ENCODE measurements around the gene APOBR. TPM values are rescaled to one million over a fixed set of nuclear protein-coding genes. Genes with fewer than 3 reads are reported as not detected.

The APOBR gene
- total and polyA plus RNA-seq, 2 of the 13 experiments (the other 11 are each of a cell fraction or from before 2014, with no cell fraction given) = 0.03 TPM; not detected in 1

GRCh38 chr16:28531777-28532744 is 37.6 kb downstream of the APOBR start (continued):
- TF ChIP-seq DZIP1 (CRISPR knock-in tag; IDR thresholded peaks at IDR 0.05) (no peak), HOXA7 (CRISPR knock-in tag; IDR thresholded peaks at IDR 0.05) (no peak), NCOR1 (IDR thresholded peaks at IDR 0.05; ENCODE audit: borderline replicate concordance, low read length) (peak; percentile 23; the same call in 1 of the 2 replicates), GRHL1 (CRISPR knock-in tag; conservative IDR thresholded peaks at IDR 0.05) (no peak), ZBTB7A (CRISPR knock-in tag; IDR thresholded peaks at IDR 0.05) (no peak), SMC3 (IDR thresholded peaks at IDR 0.05; ENCODE audit: low read length) (no peak), ATF1 (CRISPR knock-in tag; IDR thresholded peaks at IDR 0.05) (no peak), SMAD9 (CRISPR knock-in tag; IDR thresholded peaks at IDR 0.05) (no peak), SNRNP70 (IDR thresholded peaks at IDR 0.05; ENCODE audit: low read depth, low read length) (no peak), MLX (CRISPR knock-in tag; IDR thresholded peaks at IDR 0.05) (no peak), ZBTB46 (CRISPR knock-in tag; IDR thresholded peaks at IDR 0.05; ENCODE audit: borderline replicate concordance) (no peak), ZNF572 (CRISPR knock-in tag; IDR thresholded peaks at IDR 0.05) (no peak), ZNF639 (CRISPR knock-in tag; conservative IDR thresholded peaks at IDR 0.05) (no peak), NFKB2 (CRISPR knock-in tag; IDR thresholded peaks at IDR 0.05; ENCODE audit: borderline replicate concordance) (no peak), POGZ (CRISPR knock-in tag; IDR thresholded peaks at IDR 0.05) (peak; percentile 46; the same call in 1 of the 2 replicates), AGO1 (IDR thresholded peaks at IDR 0.05; ENCODE audit: low read depth, low read length, poor library complexity, severe bottlenecking) (no peak), SOX6 (IDR thresholded peaks at IDR 0.05) (no peak), SOX6 (CRISPR knock-in tag; IDR thresholded peaks at IDR 0.05) (no peak; the same call in 1 of the 2 replicates), TBX2 (CRISPR knock-in tag; IDR thresholded peaks at IDR 0.05; ENCODE audit: borderline replicate concordance) (peak; percentile 60; the same call in 1 of the 2 replicates), ZNF564 (CRISPR knock-in tag; IDR thresholded peaks at IDR 0.05) (no peak), RBM22 (optimal IDR thresholded peaks at IDR 0.05; ENCODE audit: low read length) (no peak)

All from HepG2 (cell line).